Nucleus accumbens (tissue), 56 donors: Measurements from ENCODE around the gene ZIC4.
A peak's percentile ranks its signal among the peaks of the same experiment; 100 is the strongest.

ENCODE experiments used
- DNase-seq, 56 donors: peaks; one replicate each; lab custom pipeline; 2025; lab: John Stamatoyannopoulos, UW

Gene ZIC4

DNA sequence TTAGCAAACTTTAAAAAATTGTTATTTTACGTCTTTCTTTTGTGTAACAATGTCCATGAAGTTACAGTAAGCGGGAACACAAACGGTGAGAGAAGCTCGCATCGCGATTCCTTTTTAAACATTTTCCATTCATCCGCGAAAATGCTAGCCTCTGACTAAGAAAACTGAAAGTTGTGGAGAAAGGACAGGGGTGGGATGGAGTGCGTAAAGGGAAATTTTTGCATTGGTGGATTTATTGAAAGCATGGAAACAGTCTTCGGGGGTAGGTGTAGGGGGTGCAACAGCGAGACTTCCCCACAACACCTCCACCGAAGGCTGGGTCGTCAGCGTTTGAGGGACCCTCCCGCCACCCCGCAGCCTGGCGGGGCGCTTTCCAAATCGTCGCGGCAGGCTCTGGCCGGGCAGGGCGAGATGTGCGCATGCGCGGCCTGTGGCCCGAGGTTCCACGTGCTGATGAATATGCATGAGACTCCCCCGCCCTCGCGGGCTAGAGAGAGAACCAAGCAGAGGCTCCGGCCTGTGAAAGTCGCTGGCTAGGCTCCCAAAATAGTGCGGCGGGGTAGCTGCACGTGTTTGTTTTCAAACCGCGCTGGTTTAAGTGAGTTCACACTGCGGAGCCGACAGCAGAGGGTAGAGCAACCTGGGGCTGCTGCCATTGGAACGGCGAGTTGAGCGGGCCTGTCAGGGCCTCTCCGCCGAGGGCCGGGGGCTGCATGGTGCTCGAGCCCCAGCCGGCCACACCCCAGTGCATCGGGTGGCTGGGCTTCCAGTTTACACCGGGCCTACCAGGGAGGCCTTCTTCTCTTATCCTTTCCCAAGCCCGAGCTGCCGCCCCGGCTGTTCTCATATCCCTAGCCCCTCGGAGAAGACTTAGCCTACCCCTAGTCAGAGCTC, 12.7 kb upstream of the ZIC4 start:
- DNase-seq: peak; percentile 44 to 97 (median 87)

DNA sequence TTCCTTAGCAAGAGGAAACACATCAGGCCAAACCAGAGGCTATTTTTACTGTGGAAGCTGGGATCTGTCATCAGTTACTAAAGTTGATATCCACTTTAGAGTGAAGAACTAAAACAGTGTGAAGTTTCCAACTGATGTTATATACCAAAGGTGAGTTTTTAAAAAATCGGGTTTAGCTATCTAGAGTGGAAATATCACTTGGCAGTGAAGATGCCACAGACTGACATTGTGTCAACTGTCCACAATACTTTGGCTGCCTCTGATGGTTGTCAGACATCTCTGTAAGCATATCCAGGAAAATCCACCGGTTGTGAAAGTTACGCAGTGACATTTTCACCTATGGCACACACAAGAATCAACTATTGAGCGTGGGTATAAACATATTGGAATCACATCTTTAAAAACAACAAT, 12.0 kb upstream of the ZIC4 start:
- no peak for DNase-seq

DNA sequence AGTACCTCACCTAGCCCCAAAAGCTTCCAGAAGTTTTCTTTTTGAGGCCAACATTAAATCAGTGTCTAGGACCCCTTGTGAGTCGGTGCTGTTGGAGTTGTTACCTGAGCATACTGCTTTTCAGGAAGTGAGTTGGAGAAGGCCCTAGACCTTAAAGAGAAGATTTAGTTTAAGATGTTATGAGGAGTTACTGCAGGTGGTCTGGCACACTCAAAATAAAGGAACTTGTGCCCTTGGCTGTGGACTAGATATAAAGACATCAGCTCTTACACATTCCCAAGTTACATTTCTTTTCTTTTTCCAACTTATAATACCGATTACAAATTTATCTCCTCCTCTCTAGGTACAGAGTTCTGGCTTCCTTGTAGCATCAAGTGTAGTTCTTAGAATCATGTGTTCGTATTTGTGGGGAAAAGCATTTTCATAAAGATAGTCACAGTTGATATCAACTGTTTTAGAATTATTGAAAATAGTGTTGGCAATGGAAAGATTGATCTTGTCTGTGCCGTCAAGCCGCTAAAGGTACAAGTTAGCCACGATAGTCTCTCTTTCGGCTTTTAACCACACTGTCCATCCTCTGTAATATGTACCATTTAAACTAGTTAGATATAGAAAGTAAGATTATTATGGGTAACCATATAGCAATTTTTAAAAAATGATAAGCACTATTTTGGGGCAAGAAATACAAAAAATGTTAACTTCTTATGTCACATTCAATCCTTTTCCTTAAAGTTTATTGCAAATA, 11.4 kb upstream of the ZIC4 start:
- DNase-seq: no peak

DNA sequence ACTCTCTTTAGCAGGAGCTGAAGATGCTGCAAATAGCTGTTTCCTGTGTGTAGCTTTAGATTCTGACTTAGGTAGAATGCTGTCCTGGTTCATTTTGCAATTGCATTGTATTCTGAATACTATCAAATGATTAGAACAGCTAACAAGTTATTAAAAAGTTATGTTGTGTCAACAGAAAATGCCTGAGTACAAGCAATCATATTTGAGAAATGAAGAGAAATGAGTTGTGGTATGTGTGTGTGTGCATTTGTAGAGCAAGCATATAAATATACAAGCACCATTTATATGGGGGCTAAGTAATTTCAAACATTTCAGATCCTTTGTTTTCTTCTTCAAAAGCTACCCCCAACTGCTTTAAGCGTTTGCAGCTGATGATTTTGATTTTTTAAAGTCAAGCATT, 10.6 kb upstream of the ZIC4 start:
- no peak for DNase-seq

DNA sequence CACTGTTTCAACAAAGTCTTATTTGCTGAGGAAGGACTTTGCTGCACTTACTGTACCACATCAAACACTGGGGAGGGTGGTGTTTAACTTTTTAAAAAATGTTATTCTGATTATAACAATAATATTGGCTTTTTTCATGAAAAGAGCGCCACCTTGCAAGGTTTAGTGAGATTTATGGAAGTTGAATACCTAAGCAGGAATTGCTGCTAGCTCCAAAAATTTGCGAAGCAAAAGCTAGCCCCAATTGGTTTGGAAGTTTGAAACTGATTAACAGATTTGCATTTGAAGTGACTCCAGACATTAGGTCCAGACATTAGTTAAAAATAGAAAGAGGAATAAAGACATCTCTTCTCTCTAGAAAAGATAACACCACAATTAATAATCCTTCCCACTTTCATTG, 9.5 kb upstream of the ZIC4 start:
- DNase-seq: no peak

DNA sequence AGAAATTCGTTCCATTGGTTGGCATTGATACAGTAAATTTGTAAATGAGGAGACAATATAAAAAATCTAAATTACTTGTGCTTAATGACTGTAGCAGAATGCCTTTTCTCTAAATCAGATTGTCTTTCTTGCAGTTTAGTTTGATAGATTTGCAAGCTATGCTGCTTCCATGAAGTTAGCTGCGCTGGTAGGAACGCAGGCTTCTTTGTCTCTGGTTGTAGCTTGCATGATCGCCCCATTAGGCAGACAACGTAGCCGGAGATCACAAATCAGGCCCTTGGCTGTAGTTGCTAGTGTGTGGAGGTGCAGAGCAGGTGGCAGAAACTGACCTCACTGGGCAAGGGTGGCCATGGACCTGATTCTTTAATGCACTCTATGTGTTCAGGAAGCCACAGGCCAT, 8.9 kb upstream of the ZIC4 start:
- no peak for DNase-seq

DNA sequence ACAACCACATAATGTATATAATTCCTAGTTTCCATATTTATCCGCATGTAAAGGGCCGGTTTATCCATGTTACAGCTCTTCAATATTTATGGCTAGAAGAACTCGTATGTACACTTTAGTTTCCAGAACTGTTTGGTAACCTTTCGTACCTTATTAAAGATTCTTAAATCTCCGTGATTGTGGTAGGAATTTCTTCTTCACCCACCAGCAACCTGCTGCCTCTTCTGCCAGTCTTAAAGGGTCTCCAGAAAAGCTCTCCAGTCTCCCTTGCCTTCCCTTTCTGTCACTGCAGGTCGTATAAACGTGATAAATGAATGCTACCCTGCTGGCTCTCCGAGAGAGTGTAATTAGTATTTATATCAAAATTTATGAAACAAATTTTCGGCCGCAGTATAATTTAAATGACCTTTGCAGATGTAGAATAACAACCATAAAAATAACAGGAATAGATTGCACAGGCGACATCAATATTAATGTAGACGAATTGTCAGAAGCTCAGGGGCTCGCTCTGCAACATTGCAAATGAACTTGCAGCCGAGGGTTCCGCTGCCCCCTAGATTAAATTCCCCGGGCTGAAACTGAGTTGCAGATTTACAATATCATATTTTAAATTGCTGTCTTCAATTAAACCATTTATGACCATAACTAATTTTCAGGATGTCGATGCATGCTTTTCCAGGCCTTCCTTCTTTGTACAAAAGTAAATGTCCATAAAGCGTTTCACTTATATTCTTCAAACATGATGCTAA, 8.2 kb upstream of the ZIC4 start:
- no peak for DNase-seq

DNA sequence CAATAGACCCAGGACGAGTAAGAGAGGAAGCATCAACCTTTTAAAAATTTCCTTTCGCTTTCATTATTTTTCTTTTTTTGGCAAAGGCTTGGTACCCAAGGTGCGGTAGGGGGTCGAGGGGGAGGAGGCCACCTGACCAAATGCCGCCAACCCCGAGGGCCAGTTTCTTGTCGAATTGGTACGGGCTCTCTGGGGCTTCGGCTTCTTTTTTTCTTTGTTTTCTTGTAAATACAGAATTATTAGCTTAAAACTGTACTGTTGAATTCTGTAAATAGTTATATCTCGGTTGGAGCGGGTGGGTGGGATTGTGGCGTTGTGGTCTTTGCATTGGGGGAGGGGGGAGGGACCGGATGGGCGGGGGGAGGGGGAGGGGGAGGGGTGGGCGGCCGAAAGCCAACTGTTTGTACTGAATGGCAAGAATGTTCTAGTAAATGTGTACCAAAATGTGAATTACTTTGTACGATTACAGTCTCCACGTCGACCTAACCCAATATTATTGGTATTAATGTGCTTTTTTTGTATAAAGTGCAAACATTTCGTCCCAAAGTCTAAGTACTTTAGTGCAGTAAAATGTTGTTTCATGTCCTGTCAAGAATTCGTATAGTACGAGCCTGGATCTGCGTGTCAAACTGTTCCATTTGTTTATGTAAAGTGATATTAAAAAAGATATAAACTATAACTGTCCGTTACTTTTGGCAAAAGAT, 7.5 kb upstream of the ZIC4 start:
- DNase-seq: no peak

DNA sequence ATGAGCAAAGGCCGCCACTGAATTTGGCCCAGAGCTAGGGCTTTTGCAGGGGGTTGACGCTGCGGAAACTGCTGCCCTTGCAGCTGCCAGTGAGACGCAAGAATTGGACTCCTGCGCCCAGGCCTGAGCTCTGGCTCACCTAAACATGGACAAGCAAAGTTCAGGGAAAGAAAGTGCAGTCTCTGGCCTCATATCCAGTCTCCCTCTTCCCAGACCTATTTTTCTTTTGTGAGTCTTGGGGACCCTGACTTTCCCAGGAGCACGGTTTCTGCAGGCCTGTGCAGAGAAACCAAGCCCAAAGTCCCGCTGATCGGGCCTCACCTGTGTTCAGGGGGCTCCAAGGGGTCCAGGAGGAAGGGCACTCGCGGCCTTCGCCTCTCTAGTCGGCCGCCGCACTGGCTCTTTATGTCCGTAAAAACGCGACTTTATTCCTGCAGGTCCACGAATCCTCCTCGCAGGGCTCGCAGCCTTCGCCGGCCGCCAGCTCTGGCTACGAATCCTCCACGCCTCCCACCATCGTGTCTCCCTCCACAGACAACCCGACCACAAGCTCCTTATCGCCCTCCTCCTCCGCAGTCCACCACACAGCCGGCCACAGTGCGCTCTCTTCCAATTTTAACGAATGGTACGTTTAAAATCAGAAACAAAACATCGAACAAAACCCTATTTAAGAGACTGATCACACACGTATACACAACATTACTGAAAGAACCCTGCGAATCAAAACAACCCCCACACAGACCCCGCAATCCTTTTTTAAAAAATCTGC, 6.8 kb upstream of the ZIC4 start:
- DNase-seq: no peak

DNA sequence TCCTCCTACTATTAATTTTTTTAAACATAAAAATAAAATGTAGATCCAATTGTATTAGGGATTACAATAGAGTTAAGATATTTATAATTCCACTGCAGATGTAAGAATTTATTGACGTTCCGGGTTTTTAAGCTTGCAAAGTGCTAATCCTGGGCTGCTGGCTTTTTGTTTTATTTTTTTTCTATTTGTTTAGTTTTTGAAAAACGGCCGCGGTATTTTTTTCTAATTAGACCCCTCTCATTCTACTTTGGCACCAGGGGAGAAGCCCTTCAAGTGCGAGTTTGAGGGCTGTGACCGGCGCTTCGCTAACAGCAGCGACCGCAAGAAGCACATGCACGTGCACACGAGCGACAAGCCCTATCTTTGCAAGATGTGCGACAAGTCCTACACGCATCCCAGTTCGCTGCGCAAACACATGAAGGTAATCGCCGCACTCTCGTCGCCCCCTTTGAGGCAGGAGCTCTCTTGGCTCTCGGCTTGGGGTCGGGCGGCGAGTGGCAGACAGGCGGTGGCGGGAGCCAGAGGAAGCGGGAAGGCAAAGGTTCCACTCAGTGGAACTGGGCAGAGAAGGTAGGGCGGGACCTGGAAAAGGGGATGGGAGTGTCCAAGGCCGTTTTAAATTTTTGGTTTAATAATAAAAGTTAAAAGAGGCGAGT, 6.0 kb upstream of the ZIC4 start:
- no peak for DNase-seq

DNA sequence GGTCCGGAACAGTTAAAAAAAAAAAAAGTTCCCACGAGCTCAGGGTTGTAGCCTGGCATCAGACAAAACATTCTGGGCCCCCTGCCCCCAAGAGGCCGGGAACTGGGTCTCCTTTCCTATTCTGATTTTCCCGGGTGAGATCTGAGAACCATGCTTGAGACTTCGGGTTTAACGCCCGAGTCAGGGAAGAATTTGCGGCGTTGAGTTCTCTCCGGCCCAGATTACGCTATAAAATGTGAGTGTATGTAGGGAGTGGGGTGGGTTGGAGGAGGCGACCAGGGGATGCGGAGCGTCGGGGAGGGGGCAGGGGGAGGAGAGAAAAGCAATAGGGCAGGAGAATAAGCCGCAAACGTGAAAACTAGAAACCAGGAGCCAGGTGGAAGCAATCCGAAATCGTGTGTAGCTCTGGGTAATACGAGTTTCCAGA, 5.5 kb upstream of the ZIC4 start:
- no peak for DNase-seq

DNA sequence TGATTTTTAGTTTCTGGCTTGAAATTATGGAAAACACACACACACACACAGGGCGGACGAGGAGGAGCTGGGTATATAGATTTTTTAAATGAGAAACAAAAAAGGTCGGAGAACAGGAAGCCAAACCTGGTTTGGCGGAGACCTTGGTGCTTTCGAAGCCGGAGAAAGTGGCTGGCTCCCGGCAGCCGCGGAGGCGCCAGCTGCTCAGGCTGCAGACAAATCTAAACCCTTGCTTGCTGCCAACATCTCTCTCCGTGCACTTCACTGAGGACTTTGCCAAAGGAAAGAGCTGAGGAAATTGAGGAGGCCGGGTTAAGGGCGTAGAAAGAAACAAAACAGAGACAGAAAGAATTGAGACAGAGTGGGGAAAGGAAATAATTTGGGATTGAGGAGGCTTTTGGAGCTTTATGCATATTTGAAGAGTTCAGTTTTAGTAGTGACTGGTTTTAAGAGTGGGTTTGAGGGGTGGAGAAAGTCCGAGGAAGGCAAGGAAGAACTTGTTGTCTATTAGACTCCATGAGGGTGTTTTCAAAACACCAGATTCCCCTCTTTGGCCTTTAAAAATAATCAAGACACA, 5.0 kb upstream of the ZIC4 start:
- peak in 2 of 56 donors; percentile 21 to 38 for DNase-seq

DNA sequence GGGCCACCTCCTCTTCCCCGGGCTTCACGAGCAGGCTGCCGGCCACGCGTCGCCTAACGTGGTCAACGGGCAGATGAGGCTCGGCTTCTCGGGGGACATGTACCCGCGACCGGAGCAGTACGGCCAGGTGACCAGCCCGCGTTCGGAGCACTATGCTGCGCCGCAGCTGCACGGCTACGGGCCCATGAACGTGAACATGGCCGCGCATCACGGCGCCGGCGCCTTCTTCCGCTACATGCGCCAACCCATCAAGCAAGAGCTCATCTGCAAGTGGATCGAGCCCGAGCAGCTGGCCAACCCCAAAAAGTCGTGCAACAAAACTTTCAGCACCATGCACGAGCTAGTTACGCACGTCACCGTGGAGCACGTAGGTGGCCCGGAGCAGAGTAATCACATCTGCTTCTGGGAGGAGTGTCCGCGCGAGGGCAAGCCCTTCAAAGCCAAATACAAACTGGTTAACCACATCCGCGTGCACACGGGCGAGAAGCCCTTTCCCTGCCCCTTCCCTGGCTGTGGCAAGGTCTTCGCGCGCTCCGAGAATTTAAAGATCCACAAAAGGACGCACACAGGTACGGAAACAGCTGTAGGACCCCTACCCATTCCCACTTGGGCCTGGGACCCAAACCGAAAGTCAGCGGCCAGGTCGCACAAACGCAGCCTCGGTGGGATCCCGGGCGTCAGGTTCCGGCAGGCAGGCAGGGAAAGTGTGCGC, 4.3 kb upstream of the ZIC4 start:
- DNase-seq: no peak

DNA sequence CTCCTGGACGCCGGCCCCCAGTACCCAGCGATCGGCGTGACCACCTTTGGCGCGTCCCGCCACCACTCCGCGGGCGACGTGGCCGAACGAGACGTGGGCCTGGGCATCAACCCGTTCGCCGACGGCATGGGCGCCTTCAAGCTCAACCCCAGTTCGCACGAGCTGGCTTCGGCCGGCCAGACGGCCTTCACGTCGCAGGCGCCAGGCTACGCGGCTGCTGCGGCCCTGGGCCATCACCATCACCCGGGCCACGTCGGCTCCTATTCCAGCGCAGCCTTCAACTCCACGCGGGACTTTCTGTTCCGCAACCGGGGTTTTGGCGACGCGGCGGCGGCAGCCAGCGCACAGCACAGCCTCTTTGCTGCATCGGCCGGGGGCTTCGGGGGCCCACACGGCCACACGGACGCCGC, 3.8 kb upstream of the ZIC4 start:
- no peak for DNase-seq

DNA sequence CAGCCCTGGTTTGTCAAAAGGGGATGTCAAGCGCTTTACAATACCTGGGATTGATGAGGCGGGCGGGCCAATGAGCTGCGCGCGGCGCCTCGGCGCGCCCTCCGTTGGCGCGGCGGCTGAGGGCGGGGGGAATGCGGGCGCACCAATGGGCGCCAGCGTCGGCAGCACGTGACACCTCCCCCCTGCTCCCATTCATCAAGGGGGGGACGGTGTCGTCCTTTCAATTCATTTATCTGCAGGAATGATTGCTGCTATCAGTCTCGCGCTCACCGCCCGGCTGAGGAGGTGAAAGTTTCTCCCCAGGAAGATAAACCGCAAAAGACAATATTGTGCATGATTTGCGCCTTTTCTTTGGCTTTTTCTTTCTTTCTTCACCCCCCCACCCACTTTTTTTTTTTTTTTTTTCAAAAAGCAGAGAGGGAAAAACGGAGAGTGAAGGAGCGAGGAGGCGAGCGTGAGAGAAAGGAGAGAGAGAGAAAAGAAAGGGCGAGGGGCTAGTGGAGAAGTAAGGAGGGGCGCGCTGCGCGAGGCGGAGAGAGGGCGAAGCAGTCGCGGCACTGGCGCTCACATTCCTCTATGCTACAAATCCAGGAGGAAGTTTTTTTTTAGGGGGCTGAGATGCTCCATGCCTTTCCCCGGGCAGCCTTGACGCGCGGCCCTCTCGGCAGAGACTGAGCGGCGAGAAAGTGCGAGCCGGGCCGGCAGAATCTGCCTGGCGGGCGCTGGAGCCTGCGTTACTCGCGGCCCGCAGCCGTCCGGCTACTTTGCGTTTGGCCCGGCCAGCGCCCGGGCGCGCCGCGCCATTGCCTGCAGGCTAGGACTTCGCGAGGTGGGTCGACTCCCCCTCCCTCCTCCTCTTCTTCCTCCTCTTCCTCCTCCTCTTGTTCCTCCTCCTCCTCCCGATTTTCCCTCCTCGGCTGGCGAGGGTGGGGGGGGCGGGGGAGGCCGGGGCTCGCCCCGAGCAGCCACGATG, 3.1 kb upstream of the ZIC4 start, which contains the start of gene ZIC1:
Gene ZIC1, plus strand, starts transcription at position 223 of the 973 bp plus-strand sequence. Its CDS starts 748 bp downstream, at position 971.
- peak in 51 of 56 donors; percentile 21 to 86 (median 71) for DNase-seq

DNA sequence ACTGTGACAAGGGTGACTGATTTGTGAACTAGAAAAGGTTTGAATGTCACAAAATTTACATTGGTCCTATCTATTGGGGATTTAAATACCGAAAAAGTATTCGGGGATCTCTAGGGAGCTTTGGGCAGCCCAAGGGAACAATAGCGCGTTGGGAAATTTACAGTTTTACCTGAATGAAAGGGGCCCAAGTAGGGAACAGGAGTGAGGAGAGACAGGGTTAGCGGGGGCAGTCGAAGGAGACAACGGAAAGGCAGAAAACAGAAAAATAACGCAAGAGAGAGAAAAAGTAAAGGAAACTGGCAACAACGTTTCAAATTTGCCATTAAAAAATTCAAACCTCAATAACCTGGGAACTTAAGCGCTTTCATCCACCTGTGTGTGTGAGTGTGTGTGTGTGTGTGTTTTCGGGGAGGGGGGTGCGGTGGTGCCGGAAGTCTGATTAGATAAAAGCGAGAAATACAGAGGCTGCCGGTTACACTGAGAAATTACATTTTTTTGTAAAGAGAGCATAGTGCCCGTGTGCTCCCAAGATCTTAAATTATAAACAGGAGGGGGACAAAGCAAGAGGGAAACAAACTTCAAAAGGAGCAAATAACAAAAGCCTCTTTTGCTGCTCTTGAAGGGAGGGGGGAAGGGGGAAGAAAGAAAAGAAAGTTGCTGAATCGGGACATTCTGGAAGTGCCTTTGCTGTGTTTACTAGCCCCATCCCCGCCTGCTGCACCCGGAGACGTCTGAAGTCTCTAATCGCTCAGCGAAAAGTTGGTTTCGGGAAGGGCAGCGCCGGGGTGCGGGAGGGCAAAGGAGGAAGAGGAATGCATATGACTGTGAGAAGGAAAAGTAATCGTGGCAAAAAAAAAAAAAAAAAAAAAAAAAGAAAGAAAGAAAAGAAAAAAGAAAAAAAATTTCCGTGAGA, 2.1 kb upstream of the ZIC4 start:
- peak in 1 of 56 donors; percentile 53 for DNase-seq
